ENCODE data around the gene TP53TG3.
"Not testable (repeated sequence)": the region's sequence is repeated elsewhere in the genome, so short reads cannot be mapped to it uniquely, and the experiment has no call there.

GRCh38 chr16:32645278-32645908, 30.6 kb downstream of the TP53TG3 start:
- TF ChIP-seq CTCF (IDR thresholded peaks at IDR 0.05); EZH2 (IDR thresholded peaks at IDR 0.05; ENCODE audit: borderline replicate concordance, insufficient read depth, low read depth, low read length, poor library complexity, severe bottlenecking): not testable (repeated sequence)
